GM21723 (cell line): Measurements from ENCODE around the gene LCN1.

Experiments
- ATAC-seq: cut with Tn5 transposase; IDR thresholded peaks from one replicate; pipeline ENCODE4 v1.9.1; 2021; ENCODE audit warnings: mild to moderate bottlenecking, moderate library complexity; ENCODE audit not compliant: unreplicated experiment

LCN1 gene

GRCh38 chr9:135565636-135566035 is 44.4 kb downstream of the LCN1 start:
- no peak for ATAC-seq

GRCh38 chr9:135566552-135566951 is 45.3 kb downstream of the LCN1 start:
- no peak for ATAC-seq

- no peak for ATAC-seq
Observed at GRCh38 chr9:135567311-135567710, 46.1 kb downstream of the LCN1 start.

DNA sequence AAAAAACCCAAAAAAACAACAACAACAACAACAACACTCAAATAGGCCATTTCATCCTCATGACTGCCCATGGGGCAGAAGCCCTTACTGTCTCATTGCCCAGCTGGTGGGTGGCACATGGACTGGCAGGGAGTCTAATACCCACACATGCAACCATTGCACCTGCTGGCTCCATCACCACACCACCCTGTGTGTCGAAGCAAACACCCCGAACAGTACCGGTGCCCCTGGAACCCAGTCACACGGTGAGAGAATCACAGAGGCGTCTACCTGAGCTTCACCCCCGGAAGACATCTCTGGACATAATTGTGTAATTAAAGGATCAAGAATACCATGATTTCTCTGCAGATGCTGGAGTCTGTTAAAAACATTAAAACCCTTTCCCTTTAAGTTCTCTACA is 46.8 kb downstream of the LCN1 start:
- no peak for ATAC-seq

DNA sequence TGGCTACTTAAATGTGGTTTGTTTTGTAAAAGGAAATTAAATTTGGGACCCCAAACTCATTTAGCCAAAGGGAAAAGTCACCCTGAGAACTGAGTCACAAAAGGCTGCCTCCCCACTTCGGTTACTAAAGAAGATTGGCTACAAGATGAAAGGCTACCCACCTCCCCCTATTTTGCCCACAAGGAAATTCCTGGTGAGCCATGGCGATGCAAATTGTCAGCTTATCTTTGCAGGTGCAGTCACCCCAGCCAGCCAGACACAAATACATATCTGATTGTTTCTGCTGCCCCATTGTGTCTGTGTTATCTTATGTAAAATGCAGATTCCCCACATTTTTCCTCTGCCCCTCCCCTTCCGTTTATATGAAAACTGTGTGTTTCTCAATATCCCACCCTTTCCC is 49.2 kb downstream of the LCN1 start:
- no peak for ATAC-seq

GRCh38 chr9:135572233-135572632 is 51.0 kb downstream of the LCN1 start:
- ATAC-seq, result no peak

DNA sequence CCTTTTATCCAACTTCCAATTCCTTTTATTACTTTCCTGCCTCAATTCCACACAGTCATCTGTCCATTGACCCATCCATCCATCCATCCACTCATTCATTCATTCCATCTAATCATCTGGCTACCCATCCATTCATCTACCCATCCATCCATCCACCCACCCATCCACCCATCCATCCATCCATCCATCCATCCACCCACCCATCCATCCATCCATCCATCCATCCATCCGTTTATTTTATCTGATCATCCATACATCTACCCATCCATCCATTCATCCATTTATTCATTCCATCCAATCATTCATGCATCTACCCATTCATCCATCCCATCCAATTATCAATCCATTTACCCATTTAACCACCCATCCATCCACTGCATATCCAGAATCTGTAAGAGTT is 51.9 kb downstream of the LCN1 start:
- ATAC-seq, result no peak

- ATAC-seq, result no peak
Observed at GRCh38 chr9:135574331-135574730, 53.1 kb downstream of the LCN1 start.

DNA sequence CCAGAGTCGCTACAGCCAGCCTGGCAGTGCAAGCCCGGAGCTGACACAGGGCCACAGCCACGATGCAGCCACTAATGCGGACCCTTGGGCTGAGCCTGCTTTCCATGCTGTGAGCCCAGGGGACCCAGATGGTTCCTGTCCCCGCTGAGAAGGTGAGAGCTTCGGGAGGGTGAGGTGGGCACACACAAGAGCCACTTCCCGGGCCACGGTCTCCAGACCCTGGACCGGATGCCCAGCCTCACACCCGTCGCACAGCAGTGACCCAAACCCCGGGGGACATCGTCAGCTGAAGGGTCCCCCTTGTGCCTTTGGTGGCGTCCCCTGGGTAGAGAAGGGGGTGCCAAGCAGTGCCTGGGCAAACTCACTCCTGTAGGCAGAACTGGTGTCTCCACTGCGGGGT is 53.7 kb downstream of the LCN1 start:
- ATAC-seq, result no peak
